Measurements from ENCODE around the gene THSD4.

DNA sequence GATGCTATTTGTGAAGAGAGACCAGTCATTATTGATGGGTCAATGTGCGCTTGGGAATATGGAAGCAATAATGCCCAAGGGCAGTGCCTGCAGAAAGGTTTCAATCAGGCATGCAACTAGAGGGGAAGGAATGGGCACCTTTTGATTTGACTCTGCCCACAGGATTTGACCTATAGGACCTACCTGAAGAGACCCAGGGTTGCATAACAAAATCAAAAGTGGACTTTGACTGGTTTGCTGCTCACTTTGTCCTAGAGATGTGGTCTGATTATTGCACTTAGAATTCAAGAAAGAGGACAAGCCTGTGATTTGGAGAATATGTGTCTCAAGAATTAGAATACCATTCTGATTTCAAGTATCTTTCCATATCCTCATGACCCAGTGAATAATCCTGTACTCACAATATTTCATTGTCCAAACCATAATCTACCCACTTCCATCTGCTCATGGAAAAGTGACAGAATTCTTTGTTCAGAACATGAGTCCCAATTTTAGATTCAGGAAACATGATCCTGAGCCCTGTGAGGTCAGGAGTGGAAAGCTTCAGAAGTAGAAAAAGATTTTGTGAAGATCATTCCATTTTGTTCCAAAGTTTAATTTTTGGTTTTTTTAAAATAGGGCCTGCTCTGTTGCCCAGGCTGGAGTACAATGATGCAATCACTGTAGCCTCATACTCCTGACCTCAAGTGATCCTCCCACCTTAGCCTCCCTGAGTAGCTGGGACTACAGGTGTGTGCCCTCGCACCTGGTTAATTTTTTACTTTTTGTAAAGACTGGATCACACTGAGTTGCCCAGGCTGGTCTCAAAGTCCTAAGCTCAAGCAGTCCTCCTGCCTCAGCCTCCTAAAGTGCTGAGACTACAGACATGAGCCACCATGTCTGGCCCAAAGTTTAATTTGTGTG is 543.8 kb downstream of the THSD4 start:
- TF ChIP-seq, protein P1, sequence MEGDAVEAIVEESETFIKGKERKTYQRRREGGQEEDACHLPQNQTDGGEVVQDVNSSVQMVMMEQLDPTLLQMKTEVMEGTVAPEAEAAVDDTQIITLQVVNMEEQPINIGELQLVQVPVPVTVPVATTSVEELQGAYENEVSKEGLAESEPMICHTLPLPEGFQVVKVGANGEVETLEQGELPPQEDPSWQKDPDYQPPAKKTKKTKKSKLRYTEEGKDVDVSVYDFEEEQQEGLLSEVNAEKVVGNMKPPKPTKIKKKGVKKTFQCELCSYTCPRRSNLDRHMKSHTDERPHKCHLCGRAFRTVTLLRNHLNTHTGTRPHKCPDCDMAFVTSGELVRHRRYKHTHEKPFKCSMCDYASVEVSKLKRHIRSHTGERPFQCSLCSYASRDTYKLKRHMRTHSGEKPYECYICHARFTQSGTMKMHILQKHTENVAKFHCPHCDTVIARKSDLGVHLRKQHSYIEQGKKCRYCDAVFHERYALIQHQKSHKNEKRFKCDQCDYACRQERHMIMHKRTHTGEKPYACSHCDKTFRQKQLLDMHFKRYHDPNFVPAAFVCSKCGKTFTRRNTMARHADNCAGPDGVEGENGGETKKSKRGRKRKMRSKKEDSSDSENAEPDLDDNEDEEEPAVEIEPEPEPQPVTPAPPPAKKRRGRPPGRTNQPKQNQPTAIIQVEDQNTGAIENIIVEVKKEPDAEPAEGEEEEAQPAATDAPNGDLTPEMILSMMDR (IDR thresholded peaks at IDR 0.05; ENCODE audit: poor library complexity, severe bottlenecking): no peak
- TF ChIP-seq TAF1 (IDR thresholded peaks at IDR 0.05; ENCODE audit: low read depth): no peak
- TF ChIP-seq, protein P2, sequence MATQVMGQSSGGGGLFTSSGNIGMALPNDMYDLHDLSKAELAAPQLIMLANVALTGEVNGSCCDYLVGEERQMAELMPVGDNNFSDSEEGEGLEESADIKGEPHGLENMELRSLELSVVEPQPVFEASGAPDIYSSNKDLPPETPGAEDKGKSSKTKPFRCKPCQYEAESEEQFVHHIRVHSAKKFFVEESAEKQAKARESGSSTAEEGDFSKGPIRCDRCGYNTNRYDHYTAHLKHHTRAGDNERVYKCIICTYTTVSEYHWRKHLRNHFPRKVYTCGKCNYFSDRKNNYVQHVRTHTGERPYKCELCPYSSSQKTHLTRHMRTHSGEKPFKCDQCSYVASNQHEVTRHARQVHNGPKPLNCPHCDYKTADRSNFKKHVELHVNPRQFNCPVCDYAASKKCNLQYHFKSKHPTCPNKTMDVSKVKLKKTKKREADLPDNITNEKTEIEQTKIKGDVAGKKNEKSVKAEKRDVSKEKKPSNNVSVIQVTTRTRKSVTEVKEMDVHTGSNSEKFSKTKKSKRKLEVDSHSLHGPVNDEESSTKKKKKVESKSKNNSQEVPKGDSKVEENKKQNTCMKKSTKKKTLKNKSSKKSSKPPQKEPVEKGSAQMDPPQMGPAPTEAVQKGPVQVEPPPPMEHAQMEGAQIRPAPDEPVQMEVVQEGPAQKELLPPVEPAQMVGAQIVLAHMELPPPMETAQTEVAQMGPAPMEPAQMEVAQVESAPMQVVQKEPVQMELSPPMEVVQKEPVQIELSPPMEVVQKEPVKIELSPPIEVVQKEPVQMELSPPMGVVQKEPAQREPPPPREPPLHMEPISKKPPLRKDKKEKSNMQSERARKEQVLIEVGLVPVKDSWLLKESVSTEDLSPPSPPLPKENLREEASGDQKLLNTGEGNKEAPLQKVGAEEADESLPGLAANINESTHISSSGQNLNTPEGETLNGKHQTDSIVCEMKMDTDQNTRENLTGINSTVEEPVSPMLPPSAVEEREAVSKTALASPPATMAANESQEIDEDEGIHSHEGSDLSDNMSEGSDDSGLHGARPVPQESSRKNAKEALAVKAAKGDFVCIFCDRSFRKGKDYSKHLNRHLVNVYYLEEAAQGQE (IDR thresholded peaks at IDR 0.05; ENCODE audit: borderline replicate concordance): no peak

Measured in neural cell (in vitro differentiated cells).